GM19043 (cell line): ENCODE data around the gene S100G.
"Not testable (repeated sequence)": the region's sequence is repeated elsewhere in the genome, so short reads cannot be mapped to it uniquely, and the experiment has no call there.

Source experiments
- ATAC-seq: cut with Tn5 transposase; IDR thresholded peaks from one replicate; pipeline ENCODE4 v1.9.1; 2021; ENCODE audit warnings: low read depth; ENCODE audit not compliant: unreplicated experiment

Gene S100G, protein sequence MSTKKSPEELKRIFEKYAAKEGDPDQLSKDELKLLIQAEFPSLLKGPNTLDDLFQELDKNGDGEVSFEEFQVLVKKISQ

GRCh38 chrX:16649858-16650257 lies at the start of gene S100G:
S100G (plus strand) TSS chrX:16650158; CDS start chrX:16651007, 849 bp downstream.
- ATAC-seq = no peak

GRCh38 chrX:16601885-16602284 lies 48.1 kb upstream of the S100G start:
- ATAC-seq = no peak

- ATAC-seq = not testable (repeated sequence)
These were observed 46.7 kb upstream of the S100G start for GRCh38 chrX:16603235-16603634.

- ATAC-seq = no peak
These were observed 46.1 kb upstream of the S100G start for GRCh38 chrX:16603822-16604221.

DNA sequence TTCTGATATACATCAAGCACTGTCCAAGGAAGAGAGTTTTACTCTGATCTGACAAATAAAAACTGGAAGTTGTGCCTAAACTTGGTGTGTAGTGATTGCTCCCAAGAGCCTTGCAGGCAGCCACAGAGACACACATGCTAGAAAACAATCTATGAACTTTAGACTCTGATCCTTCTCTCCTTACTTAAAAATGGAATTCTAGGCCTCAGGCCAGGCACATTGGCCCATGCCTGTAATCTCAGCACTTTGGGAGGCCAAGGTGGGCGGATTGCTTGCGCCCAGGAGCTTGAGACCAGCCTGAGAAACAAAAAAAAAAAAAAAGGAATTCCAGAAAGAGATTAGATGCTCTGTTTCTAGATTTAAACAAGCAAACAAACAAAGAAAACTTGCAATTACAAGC lies 45.6 kb upstream of the S100G start:
- ATAC-seq = no peak

DNA sequence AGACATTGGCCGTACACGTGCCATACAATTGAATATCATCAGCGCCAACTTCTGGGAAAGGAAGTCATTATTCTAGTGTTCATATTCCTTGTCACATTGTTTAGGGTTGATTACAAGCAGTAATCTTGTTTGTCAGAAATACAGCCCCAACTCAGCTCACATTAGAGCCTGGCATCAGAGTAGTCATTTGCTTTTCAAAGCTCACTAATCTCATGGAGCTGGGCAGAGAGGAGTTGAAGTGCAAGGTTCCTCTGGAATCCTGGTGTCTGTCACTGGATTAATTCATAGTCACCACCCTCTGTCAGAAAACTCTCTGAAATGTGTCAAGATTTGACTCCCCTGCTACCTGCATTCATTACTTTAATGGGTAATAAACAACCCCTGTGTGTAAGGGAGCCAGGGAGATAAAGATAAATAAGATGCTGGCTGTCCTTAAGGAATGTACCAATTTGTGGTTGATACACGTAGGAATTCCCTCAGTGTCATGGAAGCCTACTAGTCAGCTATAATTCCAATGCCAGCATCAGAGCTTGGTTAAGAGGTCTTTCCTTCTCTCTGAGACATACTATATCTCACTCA lies 43.7 kb upstream of the S100G start:
- no peak for ATAC-seq

GRCh38 chrX:16610121-16610621 lies 39.8 kb upstream of the S100G start:
- no peak for ATAC-seq

GRCh38 chrX:16610654-16611053 lies 39.3 kb upstream of the S100G start:
- ATAC-seq = not testable (repeated sequence)

- no peak for ATAC-seq
These were observed 37.6 kb upstream of the S100G start for GRCh38 chrX:16612257-16612897.

DNA sequence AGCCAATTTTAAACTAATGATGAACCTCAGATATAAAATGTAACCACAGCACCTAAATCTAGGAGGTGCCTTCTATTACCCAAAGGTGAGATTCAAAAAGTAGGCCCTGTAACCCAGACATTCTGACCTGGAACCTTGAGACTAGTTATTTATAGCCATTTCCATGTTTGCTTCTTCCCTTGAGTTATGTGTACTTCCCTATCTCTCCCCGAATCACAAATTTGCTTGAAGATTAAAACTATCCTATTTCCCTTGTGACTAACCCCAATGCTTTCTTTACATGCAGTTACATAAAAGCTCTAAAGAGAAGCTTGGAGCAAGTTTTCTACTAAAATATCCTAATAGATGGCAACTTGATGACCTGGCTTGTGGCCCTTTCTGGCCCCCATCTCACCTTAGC lies 32.6 kb upstream of the S100G start:
- ATAC-seq = no peak

GRCh38 chrX:16618422-16618821 lies 31.5 kb upstream of the S100G start:
- no peak for ATAC-seq

- ATAC-seq = no peak
These were observed 30.9 kb upstream of the S100G start for GRCh38 chrX:16619024-16619423.

- not testable (repeated sequence) for ATAC-seq
These were observed 21.4 kb upstream of the S100G start for GRCh38 chrX:16628511-16628910.

DNA sequence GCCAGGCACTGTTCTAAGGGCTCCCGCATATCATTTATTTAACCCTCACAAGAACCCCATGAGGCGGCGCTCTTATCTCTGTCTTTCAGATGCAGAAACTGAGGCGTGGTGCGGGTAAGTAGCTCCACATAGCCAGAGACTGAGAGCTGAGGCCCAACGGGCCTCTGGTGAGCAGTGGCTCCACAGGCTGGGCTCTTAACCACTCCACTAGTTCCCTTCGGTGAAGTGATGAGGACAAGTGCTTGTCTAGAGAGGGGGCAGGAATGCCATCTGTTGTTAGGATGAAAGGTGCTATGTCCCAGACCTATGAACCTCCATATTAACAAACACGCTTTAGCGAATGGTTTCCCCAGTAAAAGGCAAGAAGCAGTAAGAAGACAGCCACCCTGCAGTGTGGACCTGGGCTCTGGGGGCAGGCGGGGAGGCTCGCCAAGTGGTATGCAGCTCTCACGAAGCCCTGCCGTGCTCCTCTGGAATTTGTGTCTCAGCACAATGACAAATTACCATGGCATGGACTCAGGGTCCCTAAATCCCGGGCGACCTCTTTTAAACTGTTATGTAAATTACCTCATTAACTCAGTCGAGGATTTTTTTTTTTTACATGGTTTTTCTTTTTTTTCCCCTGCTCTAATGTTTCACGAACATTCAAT lies 20.9 kb upstream of the S100G start:
- no peak for ATAC-seq

- no peak for ATAC-seq
These were observed 20.0 kb upstream of the S100G start for GRCh38 chrX:16629909-16630308.

GRCh38 chrX:16633754-16634153 lies 16.2 kb upstream of the S100G start:
- no peak for ATAC-seq

DNA sequence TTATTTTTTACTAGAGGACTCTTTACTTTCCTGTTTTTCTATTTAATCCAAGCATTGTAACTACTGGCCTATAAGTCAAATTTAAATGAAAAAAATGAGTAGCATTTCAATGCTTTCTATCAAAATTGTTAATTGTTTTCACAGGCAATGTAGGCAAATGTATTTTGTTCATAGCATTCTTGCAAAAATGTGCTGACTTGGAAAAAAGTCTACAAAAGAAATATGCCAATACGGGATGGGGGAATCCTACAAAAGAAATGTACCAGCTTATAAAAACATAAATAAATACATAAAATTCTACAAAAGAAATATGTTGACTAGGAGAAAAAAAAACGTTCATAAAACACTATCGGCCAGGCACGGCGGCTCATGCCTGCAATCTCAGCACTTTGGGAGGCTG lies 14.9 kb upstream of the S100G start:
- no peak for ATAC-seq

- ATAC-seq = no peak
These were observed 14.4 kb upstream of the S100G start for GRCh38 chrX:16635596-16635995.

GRCh38 chrX:16638533-16638932 lies 11.4 kb upstream of the S100G start:
- no peak for ATAC-seq

DNA sequence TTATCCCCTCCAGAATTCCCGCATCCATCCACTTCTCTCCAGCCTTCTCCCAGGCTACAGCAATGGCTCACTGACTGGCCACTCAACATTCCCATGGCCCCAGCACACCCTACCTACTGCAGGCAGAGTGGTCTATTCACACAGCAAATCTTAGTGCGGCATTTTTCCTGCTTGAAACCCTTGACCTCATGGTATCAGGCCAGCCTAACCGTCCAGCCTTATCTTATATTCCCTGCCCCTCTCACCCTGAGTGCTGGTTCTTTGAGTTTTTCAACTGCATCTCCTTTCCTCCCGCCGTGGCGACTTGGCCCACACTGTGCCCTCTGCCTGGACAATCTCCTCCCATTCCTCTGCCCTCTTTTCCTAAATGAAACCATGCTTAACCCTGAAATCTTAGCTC lies 10.0 kb upstream of the S100G start:
- no peak for ATAC-seq

GRCh38 chrX:16640823-16641222 lies 9.1 kb upstream of the S100G start:
- ATAC-seq = no peak

GRCh38 chrX:16643176-16643575 lies 6.8 kb upstream of the S100G start:
- ATAC-seq = no peak
